ENCODE results near the gene NTSR1. TPM values are rescaled to one million over a fixed set of nuclear protein-coding genes. Genes with fewer than 3 reads are reported as not detected.

NTSR1 gene
- total RNA-seq, 1 experiment from 2014 or later, result 0.02 TPM

- Histone ChIP-seq H3K36me3 (no peaks in the 10 kb centered on the region), H3K27ac (no peak overlapping the region), H3K4me1 (peaks cover 26% of the 10 kb centered on the region), H3K9me3 (replicated peaks) (no peaks in the 10 kb centered on the region), H3K27me3 (0 out of 2 replicates have a peak, but pooled peaks cover 4% of the 10 kb centered on the region), H3K4me3 (no peak overlapping the region)
- peak; percentile 57 to 65 for DNase-seq
These were observed 83.7 kb downstream of the NTSR1 start for GRCh38 chr20:62792182-62792939.

GRCh38 chr20:62792940-62793756 lies 84.5 kb downstream of the NTSR1 start:
- Histone ChIP-seq H3K27me3 (0 out of 2 replicates have a peak, but pooled peaks cover 4% of the 10 kb centered on the region), H3K9me3 (replicated peaks) (no peaks in the 10 kb centered on the region), H3K4me3 (no peak overlapping the region), H3K4me1 (peaks cover 26% of the 10 kb centered on the region), H3K27ac (no peak overlapping the region), H3K36me3 (no peaks in the 10 kb centered on the region)
- DNase-seq, result no peak

- Histone ChIP-seq H3K4me3 (peak overlapping the region; percentile 30), H3K27me3 (0 out of 2 replicates have a peak, but pooled peaks cover 4% of the 10 kb centered on the region), H3K36me3 (peaks cover 4% of the 10 kb centered on the region), H3K9me3 (replicated peaks) (no peaks in the 10 kb centered on the region), H3K4me1 (peaks cover 26% of the 10 kb centered on the region), H3K27ac (no peak overlapping the region)
- DNase-seq, result no peak
These were observed 85.0 kb downstream of the NTSR1 start for GRCh38 chr20:62793757-62794006.

GRCh38 chr20:62794007-62794724 lies 85.5 kb downstream of the NTSR1 start:
- H3K27me3 ChIP-seq, result 0 out of 2 replicates have a peak, but pooled peaks cover under 1% of the 10 kb centered on the region
- H3K9me3 ChIP-seq (replicated peaks), result no peaks in the 10 kb centered on the region
- peak overlapping the region; percentile 19; the same call in 1 of the 2 replicates for H3K27ac ChIP-seq
- peak; percentile 99 to 100 for DNase-seq
- H3K4me1 ChIP-seq, result peaks cover 26% of the 10 kb centered on the region
- peaks cover 9% of the 10 kb centered on the region for H3K36me3 ChIP-seq
- H3K4me3 ChIP-seq, result peak overlapping the region; percentile 72

GRCh38 chr20:62795023-62795761 lies 86.6 kb downstream of the NTSR1 start:
- DNase-seq, result peak; percentile 71 to 72
- Histone ChIP-seq H3K9me3 (replicated peaks) (no peaks in the 10 kb centered on the region), H3K36me3 (peaks cover 19% of the 10 kb centered on the region), H3K27me3 (no peaks in the 10 kb centered on the region), H3K4me3 (peak overlapping the region; percentile 72), H3K27ac (no peak overlapping the region; the same call in 1 of the 2 replicates), H3K4me1 (peaks cover 26% of the 10 kb centered on the region)

GRCh38 chr20:62796699-62797491 lies 88.3 kb downstream of the NTSR1 start:
- Histone ChIP-seq H3K27ac (no peak overlapping the region; the same call in 1 of the 2 replicates), H3K36me3 (peaks cover 26% of the 10 kb centered on the region), H3K9me3 (replicated peaks) (no peaks in the 10 kb centered on the region), H3K4me1 (peaks cover 23% of the 10 kb centered on the region), H3K27me3 (no peaks in the 10 kb centered on the region), H3K4me3 (peak overlapping the region; percentile 72)
- no peak for DNase-seq

GRCh38 chr20:62797671-62798532 lies 89.3 kb downstream of the NTSR1 start:
- H3K27me3 ChIP-seq, result no peaks in the 10 kb centered on the region
- H3K9me3 ChIP-seq (replicated peaks), result no peaks in the 10 kb centered on the region
- peaks cover 13% of the 10 kb centered on the region for H3K4me1 ChIP-seq
- no peak for DNase-seq
- H3K36me3 ChIP-seq, result peaks cover 26% of the 10 kb centered on the region
- no peak overlapping the region for H3K4me3 ChIP-seq
- no peak overlapping the region for H3K27ac ChIP-seq

GRCh38 chr20:62799036-62799435 lies 90.4 kb downstream of the NTSR1 start:
- H3K27ac ChIP-seq, result no peak overlapping the region
- no peak for DNase-seq
- no peaks in the 10 kb centered on the region for H3K27me3 ChIP-seq
- no peaks in the 10 kb centered on the region for H3K9me3 ChIP-seq (replicated peaks)
- H3K4me1 ChIP-seq, result peaks cover 6% of the 10 kb centered on the region
- peaks cover 26% of the 10 kb centered on the region for H3K36me3 ChIP-seq
- no peak overlapping the region for H3K4me3 ChIP-seq

GRCh38 chr20:62799459-62799858 lies 90.8 kb downstream of the NTSR1 start:
- peaks cover 6% of the 10 kb centered on the region for H3K4me1 ChIP-seq
- no peak overlapping the region for H3K4me3 ChIP-seq
- H3K9me3 ChIP-seq (replicated peaks), result no peaks in the 10 kb centered on the region
- peaks cover 26% of the 10 kb centered on the region for H3K36me3 ChIP-seq
- no peak for DNase-seq
- no peak overlapping the region for H3K27ac ChIP-seq
- no peaks in the 10 kb centered on the region for H3K27me3 ChIP-seq

GRCh38 chr20:62799873-62800272 lies 91.2 kb downstream of the NTSR1 start:
- no peak for DNase-seq
- peaks cover 6% of the 10 kb centered on the region for H3K4me1 ChIP-seq

GRCh38 chr20:62800314-62801259 lies 92.0 kb downstream of the NTSR1 start:
- Histone ChIP-seq H3K4me3 (no peak overlapping the region), H3K27me3 (no peaks in the 10 kb centered on the region), H3K9me3 (replicated peaks) (no peaks in the 10 kb centered on the region), H3K36me3 (peaks cover 26% of the 10 kb centered on the region), H3K4me1 (peaks cover 7% of the 10 kb centered on the region), H3K27ac (no peak overlapping the region)
- DNase-seq, result no peak

More at GRCh38 chr20:62799873-62800272, 91.2 kb downstream of the NTSR1 start:
- H3K27me3 ChIP-seq, result no peaks in the 10 kb centered on the region
- H3K36me3 ChIP-seq, result peaks cover 26% of the 10 kb centered on the region
- H3K9me3 ChIP-seq (replicated peaks), result no peaks in the 10 kb centered on the region
- no peak overlapping the region for H3K27ac ChIP-seq
- H3K4me3 ChIP-seq, result no peak overlapping the region

Data from SJCRH30 (cell line).